HG03103 (cell line): ENCODE data around the gene SPRR2D.
"Not testable (repeated sequence)": the region's sequence is repeated elsewhere in the genome, so short reads cannot be mapped to it uniquely, and the experiment has no call there.

Experiments
- ATAC-seq: cut with Tn5 transposase; IDR thresholded peaks from one replicate; pipeline ENCODE4 v1.9.1; 2021; ENCODE audit warnings: low read depth; ENCODE audit not compliant: unreplicated experiment

Gene SPRR2D

DNA sequence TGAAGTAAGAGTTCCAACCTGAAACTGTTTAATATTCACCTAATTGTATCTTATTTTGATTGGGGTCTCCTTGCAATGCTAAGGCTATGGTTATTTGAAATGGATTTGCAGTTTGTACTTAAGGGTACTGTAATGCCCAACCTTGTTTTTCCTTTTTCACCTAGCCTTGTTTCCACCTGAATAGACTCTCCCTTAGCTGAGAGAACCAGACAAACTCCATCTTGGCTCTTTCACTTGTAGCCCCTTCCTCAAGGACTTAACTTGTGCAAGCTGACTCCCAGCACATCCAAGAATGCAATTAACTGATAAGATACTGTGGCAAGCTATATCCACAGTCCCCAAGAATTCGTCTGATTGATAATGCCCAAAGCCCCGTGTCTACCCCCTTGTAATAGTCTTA, 19.1 kb downstream of the SPRR2D start:
- ATAC-seq: not testable (repeated sequence)

DNA sequence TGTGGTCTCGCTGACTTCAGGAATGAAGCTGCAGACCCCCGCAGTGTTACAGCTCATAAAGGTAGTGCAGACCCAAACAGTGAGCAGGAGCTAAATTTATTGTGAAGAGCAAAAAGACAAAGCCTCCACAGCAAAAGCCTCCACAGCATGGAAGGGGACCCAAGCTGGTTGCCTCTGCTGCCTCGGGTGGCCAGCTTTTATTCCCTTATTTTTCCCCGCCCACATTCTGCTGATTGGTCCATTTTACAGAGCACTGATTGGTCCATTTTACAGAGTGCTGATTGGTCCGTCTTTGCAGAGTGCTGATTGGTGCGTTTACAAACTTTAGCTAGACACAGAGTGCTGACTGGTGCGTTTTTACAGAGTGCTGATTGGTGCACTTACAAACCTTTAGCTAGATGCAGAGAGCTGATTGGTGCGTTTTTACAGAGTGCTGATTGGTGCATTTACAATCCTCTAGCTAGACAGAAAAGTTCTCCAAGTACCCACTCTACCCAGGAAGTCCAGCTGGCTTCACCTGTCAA, 29.6 kb downstream of the SPRR2D start:
- not testable (repeated sequence) for ATAC-seq

DNA sequence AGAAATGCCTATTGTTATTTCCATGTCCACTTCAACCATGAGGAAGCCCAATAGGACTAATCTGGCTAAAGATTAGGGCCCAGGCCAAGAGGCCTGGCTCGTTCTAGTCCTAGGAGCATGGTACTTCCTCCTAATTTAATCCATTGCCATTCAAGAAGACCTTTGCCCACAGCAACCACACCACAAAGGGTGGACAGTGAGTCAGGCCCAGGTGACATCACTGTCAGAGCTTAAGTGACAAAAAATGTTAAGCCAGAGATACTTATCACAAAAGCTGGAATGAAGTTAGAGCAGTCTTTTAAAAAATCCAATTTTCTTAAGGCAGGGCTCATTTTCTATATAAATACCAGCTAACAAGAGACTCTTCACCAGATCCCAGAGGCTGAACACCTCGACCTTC, 39.5 kb downstream of the SPRR2D start, which contains the start of gene SPRR3:
Gene SPRR3, plus strand, starts transcription at position 368 of the 400 bp plus-strand sequence. CDS start 1,272 bp downstream, outside the sequence.
- no peak for ATAC-seq

DNA sequence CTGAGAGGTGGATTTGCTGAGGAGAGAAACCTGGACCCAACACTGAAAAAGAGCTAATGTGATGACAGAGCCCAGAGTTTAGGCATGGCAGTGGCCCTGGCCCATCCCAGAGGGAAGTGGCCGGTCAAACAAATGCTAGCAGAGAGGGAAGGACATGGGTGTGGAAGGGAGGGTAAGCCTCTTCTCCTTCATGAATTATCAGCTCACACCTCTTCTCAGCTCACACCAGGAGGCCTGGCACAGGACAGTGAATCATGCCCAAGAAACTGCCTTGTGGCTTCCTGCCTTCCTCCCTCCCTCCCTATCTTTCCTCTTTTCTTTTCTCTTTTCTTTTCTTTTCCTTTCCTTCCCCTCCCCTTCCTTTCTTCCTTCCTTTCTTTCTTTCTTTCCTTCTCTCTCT, 40.6 kb downstream of the SPRR2D start:
- ATAC-seq: no peak

DNA sequence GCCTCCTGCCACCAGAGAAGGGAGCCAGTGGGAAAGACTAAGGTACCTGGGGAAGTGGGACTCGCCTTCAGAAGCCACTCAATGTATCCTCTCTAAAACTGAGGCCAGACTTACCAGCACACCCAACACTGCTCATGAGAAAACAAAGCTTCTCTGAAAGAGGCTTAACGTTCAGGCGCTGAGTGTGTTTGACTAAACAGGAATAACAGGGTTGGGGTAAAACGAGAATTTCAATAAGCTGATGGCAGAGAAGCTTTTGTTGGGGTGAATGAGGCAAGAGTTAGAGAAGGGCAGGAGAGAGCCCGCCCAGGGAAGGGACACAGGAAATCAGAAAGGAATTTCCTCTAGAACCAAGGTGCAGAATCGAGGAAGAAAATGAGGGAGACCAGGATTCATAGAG, 41.1 kb downstream of the SPRR2D start:
- no peak for ATAC-seq

DNA sequence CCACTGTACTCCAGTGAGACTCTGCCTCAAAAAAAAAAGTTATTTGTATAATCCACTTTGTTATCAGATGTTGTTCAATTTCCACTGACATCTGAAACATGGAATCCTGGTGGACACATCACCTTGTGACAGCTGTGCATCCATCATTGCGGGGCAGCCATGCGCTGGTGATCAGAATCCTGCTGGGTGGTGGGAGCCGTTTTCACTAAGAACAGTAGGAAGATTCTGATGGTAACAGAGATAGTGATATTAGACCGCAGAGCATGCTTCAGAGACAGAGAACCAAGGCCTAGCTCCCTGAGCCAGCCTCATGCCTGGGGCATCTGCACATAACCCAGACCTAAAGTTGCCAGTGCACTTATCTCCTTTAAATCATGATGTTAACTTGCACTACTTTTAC, 42.4 kb downstream of the SPRR2D start:
- ATAC-seq: no peak

DNA sequence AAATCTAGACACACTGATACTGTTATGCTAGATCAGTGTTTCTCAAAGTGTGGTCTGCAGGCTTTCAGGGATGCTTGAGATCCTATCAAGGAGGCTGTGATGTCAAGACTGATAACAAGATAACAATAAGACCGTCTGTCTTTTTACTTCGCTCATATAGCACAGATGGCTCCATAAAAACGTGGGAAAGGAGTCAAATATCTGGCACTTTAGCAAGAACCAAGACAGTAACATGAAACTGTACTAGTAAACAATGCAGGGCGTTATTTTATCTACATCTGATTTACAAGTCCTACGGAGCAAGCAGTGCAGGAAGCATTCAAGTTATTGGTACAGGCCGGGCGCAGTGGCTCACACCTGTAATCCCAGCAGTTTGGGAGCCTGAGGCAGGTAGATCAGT, 43.0 kb downstream of the SPRR2D start:
- ATAC-seq: no peak

DNA sequence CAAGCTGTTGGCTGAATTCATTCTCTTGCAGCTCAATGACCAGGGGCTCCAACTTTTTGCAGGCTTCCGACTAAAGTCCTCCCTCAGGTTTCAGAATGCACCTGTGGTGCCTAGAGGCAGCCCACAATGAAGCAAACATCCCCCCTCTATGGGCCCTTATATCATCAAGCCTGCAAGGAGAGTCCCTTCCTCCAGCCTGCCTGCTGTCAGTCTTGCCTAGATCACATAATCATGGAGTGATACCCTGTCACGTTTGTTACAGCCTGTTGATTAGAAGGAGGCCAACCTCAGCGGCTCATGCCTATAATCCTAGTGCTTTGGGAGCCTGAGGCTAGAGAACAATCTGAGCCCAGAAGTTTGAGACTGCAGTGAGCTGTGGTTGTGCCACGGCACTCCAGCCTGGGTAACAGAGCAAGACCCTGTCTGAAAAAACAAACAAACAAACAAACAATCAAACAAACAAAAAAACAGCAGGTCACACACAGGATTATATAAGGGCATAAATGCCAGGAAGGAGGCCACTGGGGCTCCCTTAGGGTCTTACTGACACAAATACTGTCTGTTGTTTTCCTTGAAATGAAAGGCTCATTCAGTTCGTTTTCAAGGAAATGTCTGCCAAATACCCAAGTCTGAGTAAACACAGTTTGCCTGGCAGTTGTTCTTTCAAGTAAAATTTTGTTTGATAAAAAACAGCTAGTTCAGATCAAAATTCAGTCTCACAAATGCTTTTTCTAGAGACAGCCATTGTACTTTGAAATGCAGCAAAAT, 44.1 kb downstream of the SPRR2D start:
- no peak for ATAC-seq

DNA sequence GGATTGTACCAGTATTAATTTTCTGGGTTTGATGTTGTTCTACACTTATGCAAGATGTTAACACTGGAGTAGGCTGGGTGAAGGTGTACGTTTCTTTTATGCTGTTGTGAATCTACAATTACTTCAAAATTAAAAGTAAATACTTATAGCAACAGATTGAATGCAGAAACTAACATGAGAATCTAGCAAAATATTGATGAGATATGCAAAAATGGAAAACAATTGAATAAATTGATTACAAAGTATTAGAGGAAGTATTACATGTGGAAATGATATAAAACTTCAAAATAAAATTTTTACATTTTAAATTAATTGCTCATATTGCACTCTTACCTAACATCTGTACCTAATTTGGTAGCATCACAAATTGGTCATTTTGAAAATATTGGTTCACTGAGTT, 45.1 kb downstream of the SPRR2D start:
- no peak for ATAC-seq

DNA sequence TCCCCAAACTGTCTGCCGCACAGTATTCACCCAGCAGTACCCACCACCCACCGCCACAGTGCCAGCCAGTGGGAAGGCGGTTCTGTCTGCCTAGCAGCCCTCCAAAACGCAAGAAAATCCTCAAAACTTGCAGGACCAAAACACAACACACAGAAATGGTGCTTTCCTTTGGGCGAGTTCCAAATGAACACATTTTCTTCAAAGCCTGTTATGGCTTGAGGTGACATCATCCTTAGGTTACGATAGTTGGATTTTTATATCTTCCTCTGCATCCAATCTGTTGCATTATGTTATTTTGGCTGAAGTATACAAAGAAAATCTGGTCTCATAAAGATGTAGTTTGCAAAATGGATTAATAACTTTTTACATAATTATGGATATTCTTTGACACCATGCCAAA, 47.7 kb downstream of the SPRR2D start:
- no peak for ATAC-seq
